Measurements from ENCODE around the gene COL25A1. TPM values are rescaled to one million over a fixed set of nuclear protein-coding genes. Genes with fewer than 3 reads are reported as not detected.

Gene COL25A1
- total RNA-seq, 2 donors from 2014 or later, result 0.29 TPM; not detected in 1

- Histone ChIP-seq H3K27me3 (no peaks in the 10 kb centered on the region), H3K9ac (ENCODE audit: low read depth in 2 of 2, low read length in 2 of 2) (no peak overlapping the region), H3K9me3 (no peaks in the 10 kb centered on the region), H3K4me3 (no peak overlapping the region), H3K36me3 (no peaks in the 10 kb centered on the region), H3K27ac (no peak overlapping the region), H3K4me1 (no peaks in the 10 kb centered on the region)
- TF ChIP-seq CTCF (IDR thresholded peaks at IDR 0.05), result no peak
- DNase-seq, result no peak
- intact Hi-C loops (cut with DNase I), result no loop called here
Observed at GRCh38 chr4:109325698-109326097, 23.2 kb upstream of the COL25A1 start.

- DNase-seq, result no peak
- H3K4me3 ChIP-seq, result no peak overlapping the region
- H3K27me3 ChIP-seq, result no peaks in the 10 kb centered on the region
- no peaks in the 10 kb centered on the region for H3K36me3 ChIP-seq
- intact Hi-C loops (cut with DNase I), result no loop called here
- TF ChIP-seq CTCF (IDR thresholded peaks at IDR 0.05), result no peak
- no peaks in the 10 kb centered on the region for H3K9me3 ChIP-seq
- no peak overlapping the region for H3K27ac ChIP-seq
- H3K4me1 ChIP-seq, result no peaks in the 10 kb centered on the region
- no peak overlapping the region for H3K9ac ChIP-seq (ENCODE audit: low read depth in 2 of 2, low read length in 2 of 2)
Observed at GRCh38 chr4:109323348-109323747, 20.9 kb upstream of the COL25A1 start.

- Histone ChIP-seq H3K9ac (ENCODE audit: low read depth in 2 of 2, low read length in 2 of 2) (no peak overlapping the region), H3K4me1 (no peaks in the 10 kb centered on the region), H3K9me3 (no peaks in the 10 kb centered on the region), H3K36me3 (no peaks in the 10 kb centered on the region), H3K27ac (no peak overlapping the region), H3K27me3 (no peaks in the 10 kb centered on the region), H3K4me3 (no peak overlapping the region)
- no peak for TF ChIP-seq CTCF (IDR thresholded peaks at IDR 0.05)
- DNase-seq, result no peak
- intact Hi-C loops (cut with DNase I), result no loop called here
Observed at GRCh38 chr4:109321232-109321631, 18.8 kb upstream of the COL25A1 start.

- Histone ChIP-seq H3K9ac (ENCODE audit: low read depth in 2 of 2, low read length in 2 of 2) (no peak overlapping the region), H3K4me1 (no peaks in the 10 kb centered on the region), H3K27ac (no peak overlapping the region), H3K9me3 (no peaks in the 10 kb centered on the region), H3K36me3 (no peaks in the 10 kb centered on the region), H3K27me3 (no peaks in the 10 kb centered on the region), H3K4me3 (no peak overlapping the region)
- DNase-seq, result no peak
- TF ChIP-seq CTCF (IDR thresholded peaks at IDR 0.05), result no peak
- intact Hi-C loops (cut with DNase I), result no loop called here
Observed at GRCh38 chr4:109319684-109320083, 17.2 kb upstream of the COL25A1 start.

GRCh38 chr4:109319156-109319555 is 16.7 kb upstream of the COL25A1 start:
- no peaks in the 10 kb centered on the region for H3K9me3 ChIP-seq
- no peak for DNase-seq

More at GRCh38 chr4:109319156-109319555, 16.7 kb upstream of the COL25A1 start:
- Histone ChIP-seq H3K4me3 (no peak overlapping the region), H3K36me3 (no peaks in the 10 kb centered on the region), H3K27ac (no peak overlapping the region), H3K27me3 (no peaks in the 10 kb centered on the region), H3K9ac (ENCODE audit: low read depth in 2 of 2, low read length in 2 of 2) (no peak overlapping the region), H3K4me1 (no peaks in the 10 kb centered on the region)
- no peak for TF ChIP-seq CTCF (IDR thresholded peaks at IDR 0.05)
- intact Hi-C loops (cut with DNase I), result no loop called here
